AG09309 (cell line): ENCODE measurements around the gene CEBPE.

ENCODE experiments used
- DNase-seq: peaks from one replicate; pipeline ENCODE4 v3.0.0-alpha.2; 2010; ENCODE audit warnings: low read depth
- H3K4me3 ChIP-seq: 2 replicates; pipeline ENCODE4 v1.5.1; 2011; ENCODE audit warnings: mild to moderate bottlenecking, low read depth, low read length, moderate library complexity; ENCODE audit not compliant: control insufficient read depth
- CTCF ChIP-seq: IDR thresholded peaks from 2 replicates; pipeline ENCODE4 v1.5.1; 2011; ENCODE audit warnings: mild to moderate bottlenecking, low read depth, low read length, inconsistent platforms; ENCODE audit not compliant: insufficient read depth, control insufficient read depth; ENCODE audit errors: missing control alignments

Gene CEBPE

GRCh38 chr14:23137813-23138535 lies 18.9 kb upstream of the CEBPE start:
- no peak for DNase-seq
- no peak overlapping the region for H3K4me3 ChIP-seq
- TF ChIP-seq CTCF, result no peak

GRCh38 chr14:23137192-23137812 lies 18.2 kb upstream of the CEBPE start:
- no peak for DNase-seq
- TF ChIP-seq CTCF, result no peak
- H3K4me3 ChIP-seq, result no peak overlapping the region

GRCh38 chr14:23136566-23137133 lies 17.6 kb upstream of the CEBPE start:
- no peak overlapping the region for H3K4me3 ChIP-seq
- DNase-seq, result no peak
- TF ChIP-seq CTCF, result no peak

- no peak overlapping the region for H3K4me3 ChIP-seq
- no peak for TF ChIP-seq CTCF
These were observed 13.9 kb upstream of the CEBPE start for GRCh38 chr14:23132970-23133369.

GRCh38 chr14:23131482-23131881 lies 12.4 kb upstream of the CEBPE start:
- no peak for TF ChIP-seq CTCF
- H3K4me3 ChIP-seq, result no peak overlapping the region
- DNase-seq, result no peak

More at GRCh38 chr14:23132970-23133369, 13.9 kb upstream of the CEBPE start:
- DNase-seq, result no peak

- no peak for TF ChIP-seq CTCF
- DNase-seq, result no peak
- no peak overlapping the region for H3K4me3 ChIP-seq
These were observed 11.8 kb upstream of the CEBPE start for GRCh38 chr14:23130871-23131270.
